ENCODE results near the gene GPR183.
A peak's percentile ranks its signal among the peaks of the same experiment; 100 is the strongest.
"Not testable (repeated sequence)": the region's sequence is repeated elsewhere in the genome, so short reads cannot be mapped to it uniquely, and the experiment has no call there.

Gene GPR183

GRCh38 chr13:99265821-99266426 lies 41.3 kb downstream of the GPR183 start:
- peak; percentile 77 for DNase-seq

- DNase-seq: no peak
Observed at GRCh38 chr13:99265162-99265800, 41.9 kb downstream of the GPR183 start.

DNA sequence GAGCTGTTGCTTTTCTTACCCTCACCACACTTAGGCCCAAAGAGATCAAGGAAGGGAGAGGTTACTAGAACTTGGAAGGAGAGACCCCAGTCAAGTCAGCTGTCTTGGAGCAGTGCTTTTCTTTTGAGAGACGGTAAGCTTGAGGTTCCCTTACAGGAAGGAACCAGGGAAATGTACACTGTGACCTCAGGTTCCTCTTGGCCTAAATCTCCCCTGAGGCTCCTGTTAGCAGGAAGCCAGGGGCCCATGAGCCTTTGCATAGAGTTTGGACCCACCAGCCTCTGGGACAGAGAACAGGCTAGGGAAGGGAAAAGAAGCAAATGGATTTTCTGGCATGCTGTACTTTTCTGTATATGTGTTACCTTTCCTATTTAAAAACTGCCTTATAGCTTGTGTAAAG lies 43.1 kb downstream of the GPR183 start:
- no peak for DNase-seq

GRCh38 chr13:99263126-99263785 lies 43.9 kb downstream of the GPR183 start:
- no peak for DNase-seq

DNA sequence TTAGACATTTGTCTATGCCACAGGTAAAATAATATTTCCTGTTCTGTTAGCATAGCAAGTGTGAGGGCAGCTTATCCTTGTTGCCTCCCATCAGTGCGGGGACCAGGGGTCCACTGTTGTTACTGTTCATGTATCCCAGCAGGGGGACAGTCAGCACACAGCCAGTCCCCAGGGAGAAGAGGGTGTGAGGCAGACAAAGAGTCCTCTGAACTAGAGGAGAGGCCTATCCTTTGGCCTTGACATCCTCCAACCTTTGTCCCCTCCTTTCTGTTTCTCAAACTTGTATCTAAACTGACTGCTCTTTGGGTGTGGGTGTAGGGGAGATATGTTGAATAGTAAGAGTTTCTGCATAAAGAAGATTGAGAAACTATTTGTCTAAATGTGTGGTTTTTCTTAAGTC lies 46.1 kb downstream of the GPR183 start:
- no peak for DNase-seq

DNA sequence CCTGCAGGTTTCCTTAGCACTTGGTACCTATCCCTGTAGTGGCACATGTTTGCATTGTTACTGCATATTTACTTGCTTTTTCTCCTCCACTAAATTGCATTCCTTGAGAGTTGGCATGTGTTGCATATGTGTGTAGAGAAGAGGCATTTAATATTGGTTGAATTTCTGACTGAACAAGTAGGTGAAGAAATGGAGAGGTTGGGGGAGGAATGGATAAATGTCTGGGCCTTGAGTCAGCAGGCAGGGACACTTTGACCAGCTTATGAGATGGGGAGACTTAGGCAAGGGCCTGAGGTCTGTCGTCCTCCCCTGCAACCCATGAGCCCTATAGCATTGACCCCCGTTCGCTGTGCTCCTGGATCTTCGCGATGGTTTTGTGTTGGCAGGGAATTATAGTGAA lies 47.0 kb downstream of the GPR183 start:
- no peak for DNase-seq

- peak; percentile 62 for DNase-seq
Observed at GRCh38 chr13:99258946-99259345, 48.3 kb downstream of the GPR183 start.

DNA sequence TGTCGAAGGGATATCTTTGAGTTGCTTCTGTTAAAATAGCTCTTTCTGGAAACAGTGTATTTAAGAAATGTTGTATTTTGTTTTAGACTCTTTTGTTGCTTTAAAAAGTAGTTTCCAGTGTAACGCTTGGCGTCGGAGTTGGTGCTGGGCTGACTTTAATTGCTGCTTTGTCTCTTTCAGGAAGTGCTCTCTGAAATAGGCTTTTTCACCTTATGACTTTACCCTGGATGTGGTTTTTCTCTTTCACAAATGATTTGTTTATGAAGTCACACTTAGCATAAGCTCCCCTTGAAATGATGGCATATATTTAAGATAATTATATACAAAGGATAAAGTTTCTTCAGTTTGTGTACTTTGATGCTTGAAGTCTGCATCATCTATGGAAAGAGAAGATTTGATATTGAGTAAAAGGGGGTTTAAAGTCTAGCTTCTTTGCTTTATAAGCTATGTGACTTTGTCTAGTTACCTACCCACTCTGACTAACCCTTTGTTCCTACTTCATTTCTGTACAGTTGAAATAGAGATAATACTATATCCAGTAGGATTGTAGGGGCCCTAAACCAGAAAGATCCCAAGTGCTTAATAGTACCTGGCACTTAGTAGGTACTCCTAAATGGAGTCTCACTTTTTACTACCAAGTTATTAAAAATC lies 48.9 kb downstream of the GPR183 start, which contains the start of gene GPR18:
GPR18 (minus strand) TSS at position 170 of the 651 bp plus-strand sequence. CDS start 2,507 bp downstream, outside the sequence.
- peak; percentile 67 for DNase-seq

DNA sequence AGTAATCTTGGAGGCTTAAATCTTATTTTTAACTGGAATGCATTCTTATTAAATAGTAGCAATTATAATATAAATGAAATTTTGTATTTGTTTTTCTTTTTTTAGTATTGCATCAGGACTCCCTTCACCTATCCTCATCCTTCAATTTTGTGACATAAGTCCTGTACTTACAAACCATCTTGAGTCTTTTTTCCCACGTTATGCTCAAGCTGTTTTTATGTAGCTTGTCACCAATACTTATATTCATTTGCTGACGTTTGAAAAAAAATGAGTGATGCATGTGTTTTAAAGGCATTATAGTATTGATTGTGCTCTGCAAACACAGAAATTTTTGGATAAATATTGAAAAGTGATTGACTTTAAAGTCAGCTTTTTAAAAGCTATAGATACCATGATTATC lies 49.9 kb downstream of the GPR183 start:
- no peak for DNase-seq

GRCh38 chr13:99256709-99257108 lies 50.5 kb downstream of the GPR183 start:
- DNase-seq: no peak

DNA sequence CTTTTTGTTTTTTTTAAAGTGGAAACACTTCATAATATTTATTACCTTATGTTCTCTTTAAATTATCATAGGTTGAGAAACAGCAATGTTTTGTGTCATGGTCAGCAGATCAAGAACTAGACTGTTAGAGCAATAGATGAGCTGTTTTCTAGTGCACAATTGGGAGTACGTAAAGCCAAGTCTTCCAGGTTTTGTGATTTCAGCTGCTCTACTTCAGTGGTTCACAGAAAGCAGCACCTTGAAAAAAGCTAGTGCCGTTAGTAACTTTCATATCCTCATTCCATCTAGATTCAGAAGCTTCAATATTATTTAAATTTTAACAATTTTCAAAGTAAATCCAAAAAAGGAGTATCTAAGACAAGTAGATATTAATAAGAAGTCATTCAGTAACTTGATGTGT lies 50.9 kb downstream of the GPR183 start:
- no peak for DNase-seq

DNA sequence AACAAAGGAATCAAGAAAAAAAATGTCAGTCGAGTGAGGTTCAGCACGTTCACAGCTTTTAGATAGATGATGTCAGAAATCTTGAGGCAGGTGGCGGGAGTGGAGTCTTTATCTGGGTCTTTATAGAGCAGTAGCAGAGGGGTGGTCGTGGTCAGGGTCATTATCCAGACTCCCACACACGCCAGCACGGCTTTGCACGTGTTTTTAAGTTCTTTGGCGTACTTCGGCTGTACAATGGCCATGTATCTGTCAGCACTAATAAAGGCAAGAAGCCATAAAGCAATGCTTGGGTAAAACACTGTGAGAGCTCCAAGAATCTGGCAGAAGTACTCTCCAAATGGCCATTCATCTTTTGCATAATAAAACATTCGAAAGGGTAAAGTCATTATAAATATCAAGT lies 51.9 kb downstream of the GPR183 start:
- no peak for DNase-seq

DNA sequence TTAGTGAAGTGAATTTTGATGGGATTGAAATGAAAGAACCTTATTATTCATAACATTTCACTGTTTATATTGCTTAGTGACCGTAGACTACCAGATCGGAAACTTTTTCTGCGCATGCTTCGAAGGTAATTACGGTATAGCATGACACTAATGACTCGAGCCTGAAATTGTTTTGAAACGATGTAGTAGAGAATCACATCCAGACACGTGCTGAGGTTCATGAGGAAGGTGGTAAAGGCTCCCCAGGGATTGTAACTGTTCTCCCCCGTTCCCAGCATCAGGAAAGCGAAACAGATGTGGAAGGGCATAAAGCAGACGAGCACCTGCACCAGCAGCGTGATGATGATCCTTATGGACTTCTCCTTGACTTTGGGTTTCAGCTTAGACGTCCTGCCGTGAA lies 52.4 kb downstream of the GPR183 start:
- DNase-seq: no peak

DNA sequence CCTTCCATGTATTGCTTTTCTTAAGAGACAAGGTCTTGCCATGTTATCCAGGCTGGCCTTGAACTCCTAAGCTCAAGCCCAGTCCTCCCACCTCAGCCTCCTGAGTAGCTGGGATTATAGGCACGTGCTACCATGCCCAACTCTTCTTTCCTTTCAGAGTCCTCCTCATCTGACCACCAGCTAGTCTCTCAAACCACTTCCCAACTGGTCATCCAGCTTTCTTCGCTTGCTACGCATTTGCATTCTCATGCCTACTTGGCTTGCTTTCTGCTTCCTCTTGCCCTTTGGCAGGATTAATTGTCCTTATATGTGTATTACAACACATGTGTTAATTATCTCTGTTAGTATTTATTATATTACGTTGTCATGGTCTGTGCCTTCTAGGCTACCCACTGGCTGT lies 55.3 kb downstream of the GPR183 start:
- no peak for DNase-seq

DNA sequence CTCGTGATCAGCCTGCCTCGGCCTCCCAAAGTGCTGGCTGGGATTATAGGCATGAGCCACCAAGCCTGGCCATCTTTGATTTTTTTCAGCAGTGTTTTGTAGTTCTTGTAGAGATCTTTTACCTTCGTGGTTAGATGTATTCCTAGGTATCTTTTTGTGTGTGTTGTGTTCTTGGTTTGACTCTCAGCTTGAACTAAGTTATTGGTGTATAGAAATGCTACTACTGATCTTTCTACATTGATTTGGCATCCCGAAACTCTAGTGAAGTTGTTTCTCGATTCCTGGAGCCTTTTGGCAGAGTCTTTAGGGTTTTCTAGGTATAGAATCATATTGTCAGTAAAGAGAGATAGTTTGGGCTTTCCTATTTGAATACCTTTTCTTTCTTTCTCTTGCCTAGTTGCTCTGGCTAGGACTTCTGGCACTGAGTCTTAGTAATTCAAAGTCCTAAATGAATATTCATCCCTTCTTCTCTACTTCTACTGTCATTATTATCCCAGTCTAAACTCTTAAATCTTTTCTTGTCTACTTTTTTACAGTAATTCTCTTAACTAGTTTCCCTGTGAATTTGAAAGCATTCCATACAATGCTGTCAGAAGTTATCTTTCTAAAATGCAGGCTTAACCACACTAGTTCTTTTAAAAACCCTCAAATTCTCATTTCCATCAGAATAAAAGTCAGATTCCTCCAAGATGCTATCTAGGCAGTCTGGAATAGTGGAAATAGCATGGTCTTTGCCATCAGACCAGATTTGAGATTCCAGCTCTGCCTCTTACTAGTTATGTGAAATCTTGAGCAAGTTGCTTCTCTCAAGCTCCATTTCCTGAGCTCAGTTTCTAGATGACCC lies 56.0 kb downstream of the GPR183 start:
- no peak for DNase-seq

- not testable (repeated sequence) for DNase-seq
Observed at GRCh38 chr13:99249606-99250005, 57.6 kb downstream of the GPR183 start.

- not testable (repeated sequence) for DNase-seq
Observed at GRCh38 chr13:99249178-99249577, 58.0 kb downstream of the GPR183 start.

- DNase-seq: no peak
Observed at GRCh38 chr13:99246100-99246499, 61.1 kb downstream of the GPR183 start.

Data from CD4-positive, alpha-beta T cell treated with Interleukin-12 subunit alpha and Interleukin-12 subunit beta, for 1 hour (primary cell).